HG02973 (cell line): ENCODE measurements around the gene GCLC.

Source experiments
- ATAC-seq: cut with Tn5 transposase; IDR thresholded peaks from one replicate; pipeline ENCODE4 v1.9.1; 2021; ENCODE audit warnings: moderate library complexity; ENCODE audit not compliant: unreplicated experiment

GCLC gene

DNA sequence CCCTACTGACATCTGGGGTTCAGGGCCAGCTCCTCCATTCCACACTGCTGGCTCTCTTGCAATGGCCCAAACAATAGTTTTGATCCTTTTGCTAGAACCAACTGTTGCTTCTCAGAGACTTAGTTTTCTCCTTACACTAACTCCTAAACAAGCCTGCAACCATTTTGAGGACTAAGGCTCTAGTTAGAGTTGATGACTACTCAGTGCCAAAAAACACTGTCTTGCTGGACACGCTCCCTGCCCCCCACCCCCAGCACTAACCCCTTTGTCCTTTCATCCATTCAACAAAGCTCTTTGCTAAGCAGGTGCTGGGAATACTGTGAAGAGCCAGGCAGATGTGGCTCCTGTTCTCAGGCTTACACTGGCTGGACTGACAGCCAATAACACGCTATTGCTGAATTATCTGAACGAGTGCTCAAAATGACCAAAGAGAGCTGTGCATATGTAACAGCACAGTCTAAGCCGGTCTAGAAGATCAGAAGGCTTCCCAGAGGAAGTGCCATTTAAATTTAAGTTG, 17.6 kb downstream of the GCLC start:
- ATAC-seq = no peak

DNA sequence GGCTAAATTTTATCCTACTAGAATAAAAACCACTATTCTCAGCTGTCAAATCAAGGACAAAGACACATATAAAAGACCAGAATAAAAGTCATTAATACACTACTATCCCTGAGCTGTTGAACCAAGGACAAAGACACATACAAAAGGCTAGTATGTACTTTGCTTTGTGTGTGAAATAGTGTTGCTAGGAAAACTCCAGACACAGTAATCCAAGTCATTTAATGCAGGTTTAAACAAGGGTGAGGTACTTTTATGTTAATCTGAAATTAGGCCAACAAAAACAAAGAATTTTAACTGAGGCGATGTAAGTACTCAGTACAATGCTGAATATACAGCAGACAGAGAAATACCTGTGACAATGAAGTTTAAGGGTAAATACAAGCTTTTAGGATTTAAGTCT, 18.9 kb downstream of the GCLC start:
- no peak for ATAC-seq

GRCh38 chr6:53524455-53524815, 20.5 kb downstream of the GCLC start:
- ATAC-seq = no peak

GRCh38 chr6:53523511-53524454, 21.1 kb downstream of the GCLC start:
- no peak for ATAC-seq

DNA sequence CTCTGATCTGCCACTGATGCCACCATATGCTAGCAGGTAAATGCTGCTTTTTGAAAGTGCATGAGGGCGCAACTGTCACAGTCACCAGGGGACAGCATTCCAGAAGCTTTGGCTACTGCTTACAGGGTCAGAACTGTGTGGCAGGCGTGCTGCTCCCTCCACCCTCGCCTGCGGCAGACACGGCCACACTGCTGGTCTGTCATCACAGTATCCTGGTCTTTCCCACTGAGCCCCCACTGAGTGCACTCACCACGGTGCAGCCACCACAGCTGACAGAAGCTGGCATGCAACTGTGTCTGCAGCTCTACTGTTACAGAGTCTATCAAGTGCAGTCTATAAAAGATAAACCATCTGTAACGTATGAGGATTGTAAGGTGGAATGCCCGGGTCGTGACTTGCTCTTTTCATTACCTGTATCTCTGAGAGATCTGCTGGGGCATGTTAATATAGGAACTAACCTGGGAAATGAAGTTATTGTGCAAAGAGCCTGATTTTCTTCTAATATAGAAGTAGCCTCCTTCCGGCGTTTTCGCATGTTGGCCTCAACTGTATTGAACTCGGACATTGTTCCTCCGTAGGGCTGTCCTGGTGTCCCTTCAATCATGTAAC, 24.5 kb downstream of the GCLC start:
- ATAC-seq = no peak

DNA sequence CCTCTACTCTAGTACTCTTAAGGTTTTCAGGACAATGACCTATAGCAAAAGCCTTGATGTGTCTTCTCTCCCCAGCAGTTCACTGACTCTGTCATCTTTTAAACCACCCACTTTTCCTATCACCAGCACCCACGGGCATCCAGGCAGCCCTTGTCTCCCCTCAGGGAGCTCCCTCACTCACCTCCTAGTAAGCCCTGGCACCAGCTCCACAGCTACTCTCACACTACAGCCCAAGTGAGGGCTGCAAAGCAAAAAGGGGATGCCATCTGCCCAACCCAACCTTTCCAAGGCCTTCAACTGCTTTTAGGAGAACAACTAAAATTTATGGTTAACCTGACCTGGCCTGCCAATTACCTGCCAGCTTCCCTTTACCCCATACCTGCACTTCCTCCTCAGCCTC, 26.0 kb downstream of the GCLC start:
- ATAC-seq = no peak

GRCh38 chr6:53517021-53517420, 27.9 kb downstream of the GCLC start:
- ATAC-seq = no peak

DNA sequence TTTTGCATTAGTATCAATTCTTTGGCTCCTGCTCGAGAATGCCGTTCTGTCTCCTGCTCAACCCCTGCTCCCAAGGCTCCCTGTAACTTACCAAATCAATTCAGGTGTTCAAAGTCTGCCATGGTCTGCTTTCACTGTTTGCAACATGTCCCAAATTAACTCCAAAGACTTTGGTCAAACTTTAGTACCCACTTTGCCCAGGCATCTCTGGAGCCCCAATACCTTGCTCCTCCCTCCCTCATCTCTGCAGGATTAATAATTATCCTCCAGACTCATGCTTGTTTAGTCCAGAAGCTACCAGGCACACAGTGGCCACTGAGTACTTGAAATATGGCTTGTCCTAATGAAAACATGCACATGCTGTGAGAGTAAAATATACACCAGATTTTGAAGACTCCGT, 30.2 kb downstream of the GCLC start:
- no peak for ATAC-seq

GRCh38 chr6:53513519-53513966, 31.4 kb downstream of the GCLC start:
- ATAC-seq = no peak

- no peak for ATAC-seq
Observed at GRCh38 chr6:53513056-53513455, 31.8 kb downstream of the GCLC start.

GRCh38 chr6:53512626-53513025, 32.3 kb downstream of the GCLC start:
- ATAC-seq = no peak

- no peak for ATAC-seq
Observed at GRCh38 chr6:53510746-53511145, 34.2 kb downstream of the GCLC start.

GRCh38 chr6:53506872-53507271, 38.0 kb downstream of the GCLC start:
- no peak for ATAC-seq

DNA sequence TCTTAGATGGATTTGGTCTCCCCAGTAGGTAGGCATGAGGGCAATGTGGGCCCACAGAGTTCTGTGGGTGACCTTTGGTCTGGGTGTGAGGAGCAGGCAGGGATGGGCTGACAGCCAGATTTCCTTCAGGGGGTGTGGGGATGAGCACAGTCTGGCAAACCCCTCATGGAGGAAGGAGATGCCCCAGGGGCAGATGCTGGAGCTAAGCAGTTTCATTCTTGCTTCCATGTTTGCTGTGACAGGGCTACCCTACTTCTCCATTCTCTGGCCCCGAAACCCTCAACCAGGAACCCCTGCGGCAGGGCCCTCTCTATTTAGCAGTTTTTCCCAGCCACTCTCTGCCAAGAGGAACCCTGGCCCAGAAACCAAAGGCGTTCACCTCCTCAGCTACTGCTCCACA, 40.4 kb downstream of the GCLC start:
- ATAC-seq = no peak

DNA sequence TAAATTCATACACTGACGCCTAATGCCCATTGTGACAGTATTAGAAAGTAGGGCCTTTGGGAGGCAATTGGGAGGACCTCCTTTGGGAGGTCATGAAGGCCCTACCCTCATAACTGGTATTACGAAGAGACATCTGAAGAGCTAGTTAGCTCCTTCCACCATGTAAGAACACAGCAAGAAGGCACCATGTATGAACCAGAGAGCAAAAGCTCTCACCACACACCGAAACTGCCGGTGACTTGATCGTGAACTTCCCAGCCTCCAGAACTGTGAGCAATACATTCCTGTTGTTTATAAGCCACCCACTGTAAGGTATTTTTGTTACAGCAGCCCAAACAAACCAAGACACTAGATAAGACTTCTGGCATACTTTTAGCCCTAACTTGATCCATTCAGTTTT, 41.8 kb downstream of the GCLC start:
- ATAC-seq = no peak

GRCh38 chr6:53501432-53501831, 43.5 kb downstream of the GCLC start:
- ATAC-seq = no peak

DNA sequence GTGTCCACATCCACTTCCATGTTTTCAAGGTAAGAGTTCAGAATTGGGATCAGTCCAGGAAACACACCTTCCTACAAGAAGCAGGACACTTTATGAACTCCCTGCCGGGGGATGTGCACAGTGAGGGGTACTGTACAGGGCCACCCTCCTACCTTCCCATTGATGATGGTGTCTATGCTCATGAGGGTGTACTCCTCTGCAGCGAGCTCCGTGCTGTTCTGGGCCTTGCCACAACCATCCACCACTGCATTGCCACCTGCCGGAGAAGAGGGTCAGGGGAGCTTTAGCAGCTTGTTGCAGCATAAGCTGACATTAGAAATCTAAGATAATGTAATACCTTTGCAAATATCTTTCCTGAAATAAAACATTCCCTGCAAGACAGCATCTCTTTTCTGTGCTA, 44.8 kb downstream of the GCLC start:
- ATAC-seq = no peak

DNA sequence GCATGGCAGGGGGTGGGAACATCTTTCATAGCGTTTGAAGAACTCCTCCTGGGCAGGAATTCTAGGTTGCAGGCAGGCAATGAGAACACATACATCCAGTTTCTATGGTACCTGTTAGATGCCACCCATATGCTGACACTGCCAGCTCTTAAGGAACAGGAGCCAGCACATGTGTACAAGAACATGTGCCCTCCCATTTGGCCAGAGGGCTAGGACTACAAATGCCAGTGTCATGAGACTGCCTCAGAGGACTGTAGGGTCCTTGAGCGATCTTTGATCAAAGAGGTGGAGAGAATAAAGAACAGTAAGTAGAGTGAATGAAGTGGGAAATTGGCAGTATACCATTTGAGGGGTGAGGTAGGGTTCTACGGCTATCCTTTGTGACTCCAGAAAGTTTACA, 45.8 kb downstream of the GCLC start:
- no peak for ATAC-seq

DNA sequence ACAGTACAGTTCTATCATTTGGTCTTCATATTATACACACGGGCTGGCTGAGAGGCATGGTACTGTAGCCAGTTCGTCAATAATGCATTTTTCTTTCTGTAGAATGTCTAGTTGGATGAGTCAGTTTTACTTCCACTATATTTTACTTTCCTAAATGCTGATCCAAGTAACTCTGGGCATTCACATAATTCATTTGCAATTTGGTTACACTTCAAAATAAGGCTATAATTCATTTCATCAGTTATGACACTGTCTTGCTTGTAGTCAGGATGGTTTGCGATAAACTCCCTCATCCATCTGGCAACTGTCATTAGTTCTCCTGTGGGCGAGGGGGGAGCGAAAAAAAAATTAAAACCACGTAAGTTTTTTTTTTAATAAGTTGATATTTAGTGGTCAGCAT, 46.3 kb downstream of the GCLC start:
- no peak for ATAC-seq

DNA sequence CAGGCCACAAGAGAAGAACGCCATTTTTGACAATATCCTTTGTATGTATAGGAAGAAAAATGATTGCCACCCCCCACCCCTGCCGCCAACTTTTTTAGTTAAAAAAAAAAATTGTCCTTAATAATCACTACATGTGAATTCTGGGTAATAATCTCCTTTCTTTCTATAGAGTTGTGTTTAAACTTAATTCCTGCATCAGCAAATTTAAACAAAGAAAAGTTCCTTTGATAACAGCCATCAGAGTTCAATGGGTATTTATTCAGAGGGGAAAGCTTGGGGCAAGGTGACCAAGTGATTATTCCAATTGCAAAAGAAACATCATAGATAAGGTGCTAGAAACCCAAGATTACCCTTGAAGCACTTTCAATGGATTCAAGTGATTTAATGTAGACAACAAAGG, 47.0 kb downstream of the GCLC start:
- no peak for ATAC-seq

DNA sequence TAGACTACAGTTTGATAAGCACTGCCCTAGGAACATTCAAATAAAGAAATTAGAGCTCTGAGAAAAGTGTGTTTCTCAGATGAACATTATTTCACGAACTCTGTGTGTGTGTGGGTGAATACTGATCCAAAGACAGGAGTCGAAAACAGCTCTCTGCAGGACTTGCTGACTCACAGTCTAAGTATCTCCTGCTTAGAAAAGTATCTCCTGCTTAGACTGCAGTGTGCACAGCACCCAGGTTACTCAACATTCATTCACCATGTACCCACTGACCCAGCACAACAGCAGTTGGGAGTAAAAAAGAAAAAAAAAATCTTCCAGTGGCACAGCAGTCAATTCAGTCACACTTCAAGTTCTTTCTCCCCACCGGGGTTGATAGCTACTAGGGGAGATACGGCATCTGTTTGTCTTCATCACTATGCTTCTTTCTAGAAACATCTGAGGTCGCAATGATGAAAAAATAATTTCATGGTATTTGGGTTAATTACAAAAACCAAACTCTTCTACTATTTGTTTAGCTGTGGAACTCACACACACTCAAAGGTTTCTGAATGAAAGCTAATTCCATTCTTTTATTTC, 48.0 kb downstream of the GCLC start:
- no peak for ATAC-seq
